Stimulated activated CD4-positive, alpha-beta T cell treated with anti-CD3 and anti-CD28 coated beads, Interleukin-4, amount 100 ng/mL, for 1 hour (primary cell): ENCODE data around the gene FAM169A.
A peak's percentile ranks its signal among the peaks of the same experiment; 100 is the strongest.
"Not testable (repeated sequence)": the region's sequence is repeated elsewhere in the genome, so short reads cannot be mapped to it uniquely, and the experiment has no call there.

Experiments used
- DNase-seq: peaks from one replicate; pipeline ENCODE4 v3.0.0-alpha.2; 2020

The FAM169A gene

GRCh38 chr5:74865804-74866595 lies at the start of gene FAM169A:
FAM169A (minus strand) TSS chr5:74866387; CDS start chr5:74841676, 24,711 bp downstream.
- DNase-seq: peak; percentile 55

- DNase-seq: no peak
Measured at GRCh38 chr5:74915488-74915887, 49.3 kb upstream of the FAM169A start.

GRCh38 chr5:74911421-74911820 lies 45.2 kb upstream of the FAM169A start:
- DNase-seq: not testable (repeated sequence)

- DNase-seq: not testable (repeated sequence)
Measured at GRCh38 chr5:74909888-74910287, 43.7 kb upstream of the FAM169A start.

GRCh38 chr5:74908237-74908636 lies 42.0 kb upstream of the FAM169A start:
- not testable (repeated sequence) for DNase-seq

- not testable (repeated sequence) for DNase-seq
Measured at GRCh38 chr5:74904713-74905112, 38.5 kb upstream of the FAM169A start.

- peak; percentile 25 for DNase-seq
Measured at GRCh38 chr5:74903165-74903787, 37.1 kb upstream of the FAM169A start.

- DNase-seq: no peak
Measured at GRCh38 chr5:74897049-74897448, 30.9 kb upstream of the FAM169A start.

- no peak for DNase-seq
Measured at GRCh38 chr5:74895906-74896305, 29.7 kb upstream of the FAM169A start.

GRCh38 chr5:74894351-74894750 lies 28.2 kb upstream of the FAM169A start:
- DNase-seq: no peak

GRCh38 chr5:74892921-74893320 lies 26.7 kb upstream of the FAM169A start:
- no peak for DNase-seq

GRCh38 chr5:74889523-74890105 lies 23.4 kb upstream of the FAM169A start:
- DNase-seq: no peak

- DNase-seq: no peak
Measured at GRCh38 chr5:74888117-74888516, 21.9 kb upstream of the FAM169A start.

- no peak for DNase-seq
Measured at GRCh38 chr5:74885170-74885569, 19.0 kb upstream of the FAM169A start.

GRCh38 chr5:74882379-74883134 lies 16.4 kb upstream of the FAM169A start:
- DNase-seq: not testable (repeated sequence)

- no peak for DNase-seq
Measured at GRCh38 chr5:74877624-74878304, 11.6 kb upstream of the FAM169A start.

- DNase-seq: no peak
Measured at GRCh38 chr5:74875994-74876791, 10.0 kb upstream of the FAM169A start.

- no peak for DNase-seq
Measured at GRCh38 chr5:74873525-74874249, 7.5 kb upstream of the FAM169A start.

GRCh38 chr5:74870299-74871067 lies 4.3 kb upstream of the FAM169A start:
- no peak for DNase-seq

GRCh38 chr5:74869414-74869813 lies 3.2 kb upstream of the FAM169A start:
- DNase-seq: not testable (repeated sequence)
